ACC112 (cell line): ENCODE results near the gene KRT36.

ENCODE experiments used
- H2AFZ ChIP-seq: fragments of 200-600 bp; sonication (generic); one replicate; pipeline ENCODE4 v1.6.0; 2017; ENCODE audit warnings: antibody characterized with exemption, low read length; ENCODE audit not compliant: unreplicated experiment
- H3K27ac ChIP-seq: fragments of 200-600 bp; sonication (generic); 2 replicates; pipeline ENCODE4 v1.5.1; 2014; ENCODE audit warnings: low read depth, mild to moderate bottlenecking, antibody characterized with exemption, low read length, moderate library complexity
- H3K27me3 ChIP-seq: fragments of 200-600 bp; sonication (generic); 2 replicates; pipeline ENCODE4 v1.6.1; 2014; ENCODE audit warnings: mild to moderate bottlenecking, antibody characterized with exemption, low read length, moderate library complexity, mixed read lengths; ENCODE audit not compliant: insufficient read depth
- H3K36me3 ChIP-seq: fragments of 200-600 bp; sonication (generic); 2 replicates; pipeline ENCODE4 v1.6.1; 2016; ENCODE audit warnings: mild to moderate bottlenecking, antibody characterized with exemption, low read length, moderate library complexity, mixed read lengths; ENCODE audit not compliant: insufficient read depth
- H3K4me1 ChIP-seq: fragments of 200-600 bp; sonication (generic); one replicate; pipeline ENCODE4 v1.6.1; 2016; ENCODE audit warnings: low read length, mixed read lengths; ENCODE audit not compliant: insufficient read depth, unreplicated experiment, control insufficient read depth
- H3K4me3 ChIP-seq: fragments of 200-600 bp; sonication (generic); 2 replicates; pipeline ENCODE4 v1.5.1; 2014; ENCODE audit warnings: mild to moderate bottlenecking, low read depth, low read length
- H3K79me2 ChIP-seq: fragments of 200-600 bp; sonication (generic); one replicate; pipeline ENCODE4 v1.6.0; 2016; ENCODE audit warnings: low read length; ENCODE audit not compliant: control insufficient read depth, unreplicated experiment, insufficient read depth

Gene KRT36

DNA sequence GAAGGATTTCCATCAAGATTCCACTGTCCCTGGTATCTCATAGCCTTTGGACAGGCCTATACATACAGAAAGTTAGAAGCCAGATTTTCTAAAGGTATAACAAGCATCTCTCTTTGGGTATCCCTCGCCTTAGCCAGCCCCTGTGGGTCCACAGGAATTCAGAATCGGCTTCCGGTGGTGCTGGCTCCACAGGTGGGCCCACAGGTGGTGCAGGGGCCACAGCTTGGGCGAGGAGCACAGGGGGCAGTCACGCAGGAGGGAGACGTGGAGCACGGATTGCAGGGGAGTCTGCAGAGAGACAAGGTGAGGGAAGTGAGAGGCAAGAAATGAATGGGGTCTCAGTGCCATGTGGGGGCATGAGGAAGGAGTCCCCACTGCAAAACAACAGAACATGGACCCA, 52.5 kb downstream of the KRT36 start:
- Histone ChIP-seq H3K27me3 (no peaks in the 10 kb centered on the region), H3K4me3 (no peak overlapping the region), H3K79me2 (no peaks in the 10 kb centered on the region), H3K27ac (no peak overlapping the region), H3K4me1 (no peaks in the 10 kb centered on the region), H2AFZ (no peak overlapping the region), H3K36me3 (no peaks in the 10 kb centered on the region)
